ENCODE data around the gene DLG1. TPM values are rescaled to one million over a fixed set of nuclear protein-coding genes. Genes with fewer than 3 reads are reported as not detected.

Gene DLG1
- total RNA-seq, 1 experiment from 2014 or later, result 89.8 TPM

GRCh38 chr3:197231321-197231720, 67.1 kb downstream of the DLG1 start:
- no peak for ATAC-seq
- ChIA-PET POLR2A (no interaction called here), CTCF (no interaction called here), RAD21 (ENCODE audit: low non-redundant PET in 1 of 2, low total read pairs in 2 of 2, uncharacterized antibody in 2 of 2, unreplicated experiment in 2 of 2) (no interaction called here)
- Histone ChIP-seq H2AFZ (ENCODE audit: low read depth, low read length, poor library complexity, severe bottlenecking) (no peak overlapping the region), H3K79me2 (ENCODE audit: insufficient read depth, low read length) (peaks cover 99% of the 10 kb centered on the region), H3K4me1 (ENCODE audit: control insufficient read depth in 1 of 2, insufficient read depth in 2 of 2, low read length in 2 of 2) (no peaks in the 10 kb centered on the region), H3K27ac (ENCODE audit: low read depth, low read length) (no peak overlapping the region), H3K36me3 (ENCODE audit: control insufficient read depth in 1 of 2, insufficient read depth in 2 of 2, low read length in 2 of 2) (no peaks in the 10 kb centered on the region), H3K9me3 (ENCODE audit: control insufficient read depth in 1 of 2, insufficient read depth in 1 of 2, low read depth in 1 of 2, low read length in 2 of 2) (no peaks in the 10 kb centered on the region), H3K27me3 (ENCODE audit: insufficient read depth, low read length) (no peaks in the 10 kb centered on the region), H3K9ac (ENCODE audit: low read length) (no peak overlapping the region), H4K20me1 (ENCODE audit: insufficient read depth) (peaks cover 20% of the 10 kb centered on the region; the same call in 1 of the 2 replicates), H3K9me2 (ENCODE audit: insufficient read depth) (no peaks in the 10 kb centered on the region), H3K4me3 (replicated peaks in 1 of 2; ENCODE audit: low read depth in 1 of 2, low read length in 2 of 2) (no peak overlapping the region), H3K4me2 (ENCODE audit: low read length) (no peak overlapping the region)
- no peak for DNase-seq (ENCODE audit: low read depth, low spot score)
- BruUV-seq (replicated peaks), result no TSS peak
- intact Hi-C loops (cut with micrococcal nuclease), result no loop called here
- TF ChIP-seq EGR1 (IDR thresholded peaks at IDR 0.05; ENCODE audit: low read depth) (no peak), SP1 (IDR thresholded peaks at IDR 0.05; ENCODE audit: low read depth) (no peak), CTCF (IDR thresholded peaks at IDR 0.05 in 2 of 3, conservative IDR thresholded peaks at IDR 0.05 in 1 of 3; ENCODE audit: borderline replicate concordance in 1 of 3, insufficient read depth in 1 of 3, low read depth in 2 of 3, low read length in 2 of 3) (no peak), POLR2A (IDR thresholded peaks at IDR 0.05; ENCODE audit: borderline replicate concordance, extremely low read depth, insufficient read depth, insufficient read length) (no peak), CBX3 (IDR thresholded peaks at IDR 0.05; ENCODE audit: low read depth) (no peak), SIN3A (IDR thresholded peaks at IDR 0.05; ENCODE audit: low read depth) (no peak), SRF (IDR thresholded peaks at IDR 0.05; ENCODE audit: low read depth) (no peak), TCF7L2 (IDR thresholded peaks at IDR 0.05; ENCODE audit: borderline replicate concordance, extremely low read depth, insufficient read depth, insufficient read length) (no peak), FOSL1 (IDR thresholded peaks at IDR 0.05; ENCODE audit: low read depth) (no peak), EZH2 (IDR thresholded peaks at IDR 0.05) (no peak), ZFX (IDR thresholded peaks at IDR 0.05) (no peak), JUND (IDR thresholded peaks at IDR 0.05) (no peak), POLR2AphosphoS5 (IDR thresholded peaks at IDR 0.05; ENCODE audit: low read depth, low read length) (no peak), RAD21 (IDR thresholded peaks at IDR 0.05; ENCODE audit: low read depth) (no peak)
- TF ChIP-seq, protein P1, sequence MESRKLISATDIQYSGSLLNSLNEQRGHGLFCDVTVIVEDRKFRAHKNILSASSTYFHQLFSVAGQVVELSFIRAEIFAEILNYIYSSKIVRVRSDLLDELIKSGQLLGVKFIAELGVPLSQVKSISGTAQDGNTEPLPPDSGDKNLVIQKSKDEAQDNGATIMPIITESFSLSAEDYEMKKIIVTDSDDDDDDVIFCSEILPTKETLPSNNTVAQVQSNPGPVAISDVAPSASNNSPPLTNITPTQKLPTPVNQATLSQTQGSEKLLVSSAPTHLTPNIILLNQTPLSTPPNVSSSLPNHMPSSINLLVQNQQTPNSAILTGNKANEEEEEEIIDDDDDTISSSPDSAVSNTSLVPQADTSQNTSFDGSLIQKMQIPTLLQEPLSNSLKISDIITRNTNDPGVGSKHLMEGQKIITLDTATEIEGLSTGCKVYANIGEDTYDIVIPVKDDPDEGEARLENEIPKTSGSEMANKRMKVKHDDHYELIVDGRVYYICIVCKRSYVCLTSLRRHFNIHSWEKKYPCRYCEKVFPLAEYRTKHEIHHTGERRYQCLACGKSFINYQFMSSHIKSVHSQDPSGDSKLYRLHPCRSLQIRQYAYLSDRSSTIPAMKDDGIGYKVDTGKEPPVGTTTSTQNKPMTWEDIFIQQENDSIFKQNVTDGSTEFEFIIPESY (IDR thresholded peaks at IDR 0.05; ENCODE audit: extremely low read depth, insufficient replicate concordance, low read length), result no peak
- TF ChIP-seq, protein P2, sequence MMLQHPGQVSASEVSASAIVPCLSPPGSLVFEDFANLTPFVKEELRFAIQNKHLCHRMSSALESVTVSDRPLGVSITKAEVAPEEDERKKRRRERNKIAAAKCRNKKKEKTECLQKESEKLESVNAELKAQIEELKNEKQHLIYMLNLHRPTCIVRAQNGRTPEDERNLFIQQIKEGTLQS (IDR thresholded peaks at IDR 0.05), result no peak

Measured in HCT116 (cell line).